Mesothelial cell of epicardium (in vitro differentiated cells): ENCODE data around the gene WHRN. TPM values are rescaled to one million over a fixed set of nuclear protein-coding genes. Genes with fewer than 3 reads are reported as not detected.

Experiments
- DNase-seq, 2 experiments: peaks; one replicate each; pipeline ENCODE4 v3.0.0; 2021; ENCODE audit warnings: low spot score in 2 of 2; ENCODE audit not compliant: unreplicated experiment in 2 of 2
- H3K27ac Mint-ChIP-seq: 2 replicates; pipeline ENCODE4 v1.8.0; 2021; ENCODE audit warnings: mixed read lengths
- H3K27me3 Mint-ChIP-seq: 2 replicates; pipeline ENCODE4 v1.8.0; 2021; ENCODE audit warnings: low read depth, mixed read lengths
- H3K36me3 Mint-ChIP-seq: 2 replicates; pipeline ENCODE4 v1.8.0; 2021; ENCODE audit warnings: mixed read lengths
- H3K4me1 Mint-ChIP-seq: 2 replicates; pipeline ENCODE4 v1.8.0; 2021; ENCODE audit warnings: mixed read lengths
- H3K4me3 Mint-ChIP-seq: 2 replicates; pipeline ENCODE4 v1.8.0; 2021; ENCODE audit warnings: mild to moderate bottlenecking, moderate library complexity, mixed read lengths
- H3K9me3 Mint-ChIP-seq: 2 replicates; pipeline ENCODE4 v1.8.0; 2021; ENCODE audit warnings: mixed read lengths
- total RNA-seq: library from RNA; stranded (reverse); gene quantifications from 3 replicates; pipeline ENCODE4 v1.2.1, GENCODE V29; 2021
- TF ChIP-seq, protein P1 (sequence below): fragments of 200-600 bp; sonication (generic); IDR thresholded peaks from one replicate; pipeline ENCODE4 v1.5.0; 2021; ENCODE audit warnings: antibody characterized with exemption; ENCODE audit not compliant: unreplicated experiment

WHRN gene
- total RNA-seq, 1 donor from 2014 or later, result 25.5 TPM

GRCh38 chr9:114419796-114420195 lies 85.5 kb downstream of the WHRN start:
- H3K4me3 Mint-ChIP-seq, result no peak overlapping the region
- peaks cover 14% of the 10 kb centered on the region for H3K36me3 Mint-ChIP-seq
- no peaks in the 10 kb centered on the region for H3K4me1 Mint-ChIP-seq
- H3K9me3 Mint-ChIP-seq, result no peaks in the 10 kb centered on the region
- H3K27me3 Mint-ChIP-seq, result no peaks in the 10 kb centered on the region
- DNase-seq, result no peak
- TF ChIP-seq, protein P1, sequence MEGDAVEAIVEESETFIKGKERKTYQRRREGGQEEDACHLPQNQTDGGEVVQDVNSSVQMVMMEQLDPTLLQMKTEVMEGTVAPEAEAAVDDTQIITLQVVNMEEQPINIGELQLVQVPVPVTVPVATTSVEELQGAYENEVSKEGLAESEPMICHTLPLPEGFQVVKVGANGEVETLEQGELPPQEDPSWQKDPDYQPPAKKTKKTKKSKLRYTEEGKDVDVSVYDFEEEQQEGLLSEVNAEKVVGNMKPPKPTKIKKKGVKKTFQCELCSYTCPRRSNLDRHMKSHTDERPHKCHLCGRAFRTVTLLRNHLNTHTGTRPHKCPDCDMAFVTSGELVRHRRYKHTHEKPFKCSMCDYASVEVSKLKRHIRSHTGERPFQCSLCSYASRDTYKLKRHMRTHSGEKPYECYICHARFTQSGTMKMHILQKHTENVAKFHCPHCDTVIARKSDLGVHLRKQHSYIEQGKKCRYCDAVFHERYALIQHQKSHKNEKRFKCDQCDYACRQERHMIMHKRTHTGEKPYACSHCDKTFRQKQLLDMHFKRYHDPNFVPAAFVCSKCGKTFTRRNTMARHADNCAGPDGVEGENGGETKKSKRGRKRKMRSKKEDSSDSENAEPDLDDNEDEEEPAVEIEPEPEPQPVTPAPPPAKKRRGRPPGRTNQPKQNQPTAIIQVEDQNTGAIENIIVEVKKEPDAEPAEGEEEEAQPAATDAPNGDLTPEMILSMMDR, result no peak
- no peak overlapping the region for H3K27ac Mint-ChIP-seq

GRCh38 chr9:114418053-114418452 lies 87.2 kb downstream of the WHRN start:
- Mint-ChIP-seq H3K4me3 (no peak overlapping the region), H3K27ac (no peak overlapping the region), H3K9me3 (no peaks in the 10 kb centered on the region)

DNA sequence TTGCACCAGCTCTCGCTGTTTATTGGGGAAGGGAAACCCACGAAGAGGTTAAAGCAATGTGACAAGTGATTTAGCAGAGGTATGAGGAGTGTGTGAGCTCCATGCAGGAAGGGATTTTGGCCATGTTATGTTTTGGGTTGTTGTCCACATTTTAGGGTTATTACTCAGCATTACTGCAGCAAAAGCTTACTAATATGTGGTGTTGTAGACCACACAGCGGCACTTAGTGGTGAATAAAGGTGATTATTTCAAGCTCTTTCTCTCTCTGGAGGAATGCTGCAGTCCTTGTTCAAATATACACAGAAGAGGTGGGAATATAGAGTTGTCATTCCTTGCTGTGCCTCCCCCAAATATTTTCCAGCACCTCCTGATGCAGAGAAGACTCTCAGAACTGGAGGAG lies 87.8 kb downstream of the WHRN start:
- Mint-ChIP-seq H3K4me3 (no peak overlapping the region), H3K27ac (no peak overlapping the region), H3K27me3 (no peaks in the 10 kb centered on the region), H3K4me1 (no peaks in the 10 kb centered on the region), H3K36me3 (peaks cover 11% of the 10 kb centered on the region), H3K9me3 (no peaks in the 10 kb centered on the region)
- no peak for DNase-seq
- TF ChIP-seq, protein P1, result no peak

More at GRCh38 chr9:114418053-114418452, 87.2 kb downstream of the WHRN start:
- H3K4me1 Mint-ChIP-seq, result no peaks in the 10 kb centered on the region
- no peak for DNase-seq
- H3K36me3 Mint-ChIP-seq, result peaks cover 11% of the 10 kb centered on the region
- H3K27me3 Mint-ChIP-seq, result no peaks in the 10 kb centered on the region
- TF ChIP-seq, protein P1, result no peak

GRCh38 chr9:114416906-114417305 lies 88.4 kb downstream of the WHRN start:
- H3K27me3 Mint-ChIP-seq, result no peaks in the 10 kb centered on the region
- H3K4me1 Mint-ChIP-seq, result no peaks in the 10 kb centered on the region
- no peak overlapping the region for H3K4me3 Mint-ChIP-seq
- DNase-seq, result no peak
- no peak overlapping the region for H3K27ac Mint-ChIP-seq
- peaks cover 11% of the 10 kb centered on the region for H3K36me3 Mint-ChIP-seq
- TF ChIP-seq, protein P1, result no peak
- no peaks in the 10 kb centered on the region for H3K9me3 Mint-ChIP-seq

DNA sequence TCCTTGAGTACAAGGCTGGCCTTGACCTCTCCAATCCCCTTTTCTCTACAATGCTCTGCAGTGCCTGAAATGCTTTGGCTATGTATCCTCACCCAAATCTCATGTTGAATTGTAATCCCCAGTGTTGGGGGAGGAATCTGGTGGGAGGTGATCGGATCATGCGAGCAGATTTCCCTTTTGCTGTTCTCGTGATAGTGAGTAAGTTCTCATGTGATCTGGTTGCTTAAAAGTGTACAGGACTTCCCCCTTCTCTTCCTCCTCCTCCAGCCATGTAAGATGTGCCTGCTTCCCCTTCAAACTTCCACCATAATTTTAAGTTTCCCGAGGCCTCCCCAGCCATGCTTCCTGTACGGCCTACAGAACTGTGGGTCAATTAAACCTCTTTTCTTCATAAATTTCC lies 89.0 kb downstream of the WHRN start:
- H3K36me3 Mint-ChIP-seq, result peaks cover 11% of the 10 kb centered on the region
- H3K27me3 Mint-ChIP-seq, result no peaks in the 10 kb centered on the region
- no peaks in the 10 kb centered on the region for H3K9me3 Mint-ChIP-seq
- H3K27ac Mint-ChIP-seq, result no peak overlapping the region
- H3K4me3 Mint-ChIP-seq, result no peak overlapping the region
- TF ChIP-seq, protein P1, result no peak
- H3K4me1 Mint-ChIP-seq, result no peaks in the 10 kb centered on the region
- DNase-seq, result no peak

GRCh38 chr9:114414346-114414745 lies 90.9 kb downstream of the WHRN start:
- H3K4me1 Mint-ChIP-seq, result no peaks in the 10 kb centered on the region
- no peak overlapping the region for H3K27ac Mint-ChIP-seq
- no peaks in the 10 kb centered on the region for H3K27me3 Mint-ChIP-seq
- no peak for DNase-seq
- peaks cover 8% of the 10 kb centered on the region for H3K36me3 Mint-ChIP-seq
- TF ChIP-seq, protein P1, result no peak
- H3K4me3 Mint-ChIP-seq, result no peak overlapping the region
- no peaks in the 10 kb centered on the region for H3K9me3 Mint-ChIP-seq
